Measurements from ENCODE around the gene MPZL2. TPM values are rescaled to one million over a fixed set of nuclear protein-coding genes. Genes with fewer than 3 reads are reported as not detected.
A peak's percentile ranks its signal among the peaks of the same experiment; 100 is the strongest.

MPZL2 gene
- total and polyA plus RNA-seq, 8 donors = 52.0 to 117 (median 72.6) TPM

DNA sequence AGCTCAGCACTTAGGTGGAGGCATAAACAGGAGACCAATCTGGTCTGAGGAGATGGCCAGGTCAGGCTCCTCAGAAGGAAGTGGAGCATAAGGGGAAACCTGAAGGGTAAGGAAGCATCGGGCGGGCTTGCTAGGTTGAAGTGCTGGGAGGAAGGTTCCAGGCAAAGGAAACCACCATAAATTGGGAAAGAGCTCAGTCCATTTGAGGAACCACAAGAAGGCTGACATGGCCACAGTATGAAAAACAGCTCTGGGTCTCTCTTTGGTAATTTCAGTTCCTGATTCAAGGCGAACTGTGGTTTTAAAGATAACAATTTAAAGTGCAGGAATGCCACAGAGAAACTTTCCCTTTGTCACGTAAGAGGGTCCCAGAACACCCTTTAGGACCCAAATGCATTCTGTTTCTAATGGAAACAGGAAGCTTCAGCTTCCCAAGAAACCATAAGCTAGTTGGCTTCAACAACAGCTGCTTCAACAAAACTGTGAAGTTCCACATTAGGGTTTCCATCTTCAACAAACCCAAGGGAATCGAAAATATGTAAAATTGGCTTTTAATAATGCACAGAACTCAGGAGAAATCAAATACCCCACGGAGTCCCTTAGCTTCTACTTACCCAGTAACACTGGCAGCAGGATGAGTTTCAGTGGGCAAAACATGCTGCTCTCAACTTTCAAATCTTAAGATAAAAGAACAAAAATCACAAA, 49.7 kb downstream of the MPZL2 start:
- Histone ChIP-seq H3K4me1 (peaks cover 10 to 95% of the 10 kb centered on the region in 2 donors), H3K27ac (peak overlapping the region in 1 of 2 donors; percentile 86), H3K27me3 (no peaks in the 10 kb centered on the region), H3K4me3 (no peak overlapping the region), H3K9me3 (no peaks in the 10 kb centered on the region), H3K36me3 (peaks cover 0 to 1% of the 10 kb centered on the region in 2 donors)
- intact Hi-C loops (cut with DNase I) = no loop called here
- TF ChIP-seq CTCF (IDR thresholded peaks at IDR 0.05) = no peak
- ATAC-seq (peak; percentile 25), DNase-seq (peak in 1 of 4 donors; percentile 60)

DNA sequence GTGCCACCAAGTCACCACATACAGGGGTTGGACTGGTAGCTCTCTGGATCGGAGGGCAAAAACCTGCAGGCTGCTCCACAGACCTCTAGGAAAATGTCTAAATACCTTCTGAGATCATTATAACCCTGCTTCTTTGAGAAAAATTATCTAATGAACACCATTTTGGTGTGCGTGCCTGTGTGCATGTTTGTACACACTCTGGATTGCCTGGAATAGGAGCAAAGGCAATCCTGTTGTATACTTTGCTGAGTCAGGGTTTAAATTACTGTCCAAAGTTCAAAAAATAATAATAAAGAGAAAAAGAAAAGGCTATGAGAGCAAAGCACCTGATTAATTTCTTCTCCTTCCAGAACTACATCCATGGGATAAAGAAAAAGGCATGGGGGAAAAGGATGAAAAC, 50.3 kb downstream of the MPZL2 start:
- intact Hi-C loops (cut with DNase I) = no loop called here
- no peaks in the 10 kb centered on the region for H3K27me3 ChIP-seq
- ATAC-seq = no peak
- no peak overlapping the region for H3K4me3 ChIP-seq
- TF ChIP-seq CTCF (IDR thresholded peaks at IDR 0.05) = no peak
- peaks cover 0 to 5% of the 10 kb centered on the region in 2 donors for H3K36me3 ChIP-seq
- H3K9me3 ChIP-seq = no peaks in the 10 kb centered on the region
- peak overlapping the region in 1 of 2 donors; percentile 86 for H3K27ac ChIP-seq
- peaks cover 10 to 89% of the 10 kb centered on the region in 2 donors for H3K4me1 ChIP-seq
- no peak for DNase-seq

GRCh38 chr11:118213201-118213600, 50.9 kb downstream of the MPZL2 start:
- ATAC-seq = no peak
- DNase-seq = no peak
- no peak overlapping the region for H3K4me3 ChIP-seq
- no peaks in the 10 kb centered on the region for H3K27me3 ChIP-seq
- no peak for TF ChIP-seq CTCF (IDR thresholded peaks at IDR 0.05)
- H3K27ac ChIP-seq = peak overlapping the region in 1 of 2 donors; percentile 86
- peaks cover 0 to 5% of the 10 kb centered on the region in 2 donors for H3K36me3 ChIP-seq
- H3K4me1 ChIP-seq = peaks cover 10 to 89% of the 10 kb centered on the region in 2 donors
- intact Hi-C loops (cut with DNase I) = no loop called here
- no peaks in the 10 kb centered on the region for H3K9me3 ChIP-seq

- ATAC-seq (peak; percentile 20), DNase-seq (no peak)
- peak overlapping the region in 1 of 2 donors; percentile 86 for H3K27ac ChIP-seq
- no peaks in the 10 kb centered on the region for H3K27me3 ChIP-seq
- H3K4me3 ChIP-seq = no peak overlapping the region
- intact Hi-C loops (cut with DNase I) = no loop called here
- H3K9me3 ChIP-seq = no peaks in the 10 kb centered on the region
- peaks cover 0 to 5% of the 10 kb centered on the region in 2 donors for H3K36me3 ChIP-seq
- no peak for TF ChIP-seq CTCF (IDR thresholded peaks at IDR 0.05)
- H3K4me1 ChIP-seq = peaks cover 10 to 89% of the 10 kb centered on the region in 2 donors
Measured at GRCh38 chr11:118212781-118213191, 51.3 kb downstream of the MPZL2 start.

DNA sequence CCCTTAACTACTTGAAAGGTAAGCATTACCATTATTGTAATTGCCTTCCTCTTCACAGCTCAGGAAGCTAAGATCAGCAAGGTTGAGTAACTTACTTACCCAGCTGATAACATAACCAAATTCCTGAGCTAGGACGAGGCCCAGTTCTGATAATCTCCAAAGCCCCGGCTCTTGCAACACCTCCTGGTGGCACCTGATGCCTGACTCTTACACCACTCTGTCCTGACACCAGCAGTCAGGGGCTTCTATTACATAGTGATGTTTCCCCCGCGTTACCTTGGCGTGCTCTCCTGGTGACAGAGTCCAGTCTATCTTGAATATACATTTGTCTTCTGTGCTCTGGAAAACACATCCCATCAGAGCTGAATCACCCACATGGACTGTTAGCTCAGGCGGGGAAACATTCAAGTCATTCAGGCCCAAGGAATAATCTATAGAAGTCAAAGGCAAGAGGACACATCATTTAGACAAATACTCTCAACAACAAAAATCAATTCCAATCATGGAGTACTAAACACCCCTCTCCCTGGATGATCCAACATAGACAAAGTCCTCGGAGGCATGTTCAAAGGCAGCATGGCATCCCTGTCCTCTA, 51.9 kb downstream of the MPZL2 start:
- H3K27me3 ChIP-seq = no peaks in the 10 kb centered on the region
- intact Hi-C loops (cut with DNase I) = no loop called here
- peaks cover 10 to 88% of the 10 kb centered on the region in 2 donors for H3K4me1 ChIP-seq
- ATAC-seq (peak; percentile 72), DNase-seq (peak in 1 of 4 donors; percentile 23)
- no peaks in the 10 kb centered on the region for H3K9me3 ChIP-seq
- TF ChIP-seq CTCF (IDR thresholded peaks at IDR 0.05) = no peak
- peak overlapping the region; percentile 17 to 86 for H3K27ac ChIP-seq
- peak overlapping the region in 1 of 2 donors; percentile 11 for H3K4me3 ChIP-seq
- H3K36me3 ChIP-seq = peaks cover 0 to 5% of the 10 kb centered on the region in 2 donors

Data from left lung (tissue), 10 donors.